G401 (cell line): ENCODE results near the gene CD80. TPM values are rescaled to one million over a fixed set of nuclear protein-coding genes. Genes with fewer than 3 reads are reported as not detected.

Experiments
- DNase-seq: peaks from one replicate; pipeline ENCODE4 v3.0.0-alpha.2; 2015; ENCODE audit warnings: low spot score
- in situ Hi-C: cut with HindIII; loops from 2 replicates; pipeline ENCODE4 v1.10.0; 2016; ENCODE audit warnings: low sequenced_read_pairs, mixed read lengths
- total RNA-seq: library from RNA; depleted of rRNA; stranded (reverse); fragments of >200 nt; shearing (Covaris generic); gene quantifications from 2 replicates; pipeline ENCODE4 v1.2.3, GENCODE V29; 2014; rRNA removed

CD80 gene
- total RNA-seq, 1 experiment from 2014 or later: not detected

GRCh38 chr3:119510690-119511089, 48.7 kb downstream of the CD80 start:
- no peak for DNase-seq
- in situ Hi-C loops: no loop called here

GRCh38 chr3:119508172-119508845, 51.1 kb downstream of the CD80 start:
- DNase-seq: no peak
- in situ Hi-C loops: no loop called here

DNA sequence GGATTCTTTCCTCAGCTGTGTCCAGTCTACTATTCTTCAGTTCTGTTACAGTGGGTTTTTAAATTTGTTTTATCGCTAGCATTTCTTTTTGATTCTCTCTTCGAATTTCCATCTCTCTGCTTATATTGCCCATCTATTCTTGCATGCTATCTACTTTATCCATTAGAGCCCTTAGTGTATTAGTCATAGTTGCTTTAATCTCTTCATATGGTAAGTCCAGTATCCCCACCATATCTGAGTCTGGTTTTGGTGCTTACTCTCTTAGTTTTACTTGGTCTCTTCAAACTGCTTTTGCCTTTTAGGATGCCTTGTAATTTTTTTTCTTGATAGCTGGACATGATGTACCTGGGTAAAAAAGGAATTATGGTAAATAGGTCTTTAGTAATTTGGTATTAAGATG, 52.0 kb downstream of the CD80 start:
- in situ Hi-C loops: no loop called here
- DNase-seq: no peak

DNA sequence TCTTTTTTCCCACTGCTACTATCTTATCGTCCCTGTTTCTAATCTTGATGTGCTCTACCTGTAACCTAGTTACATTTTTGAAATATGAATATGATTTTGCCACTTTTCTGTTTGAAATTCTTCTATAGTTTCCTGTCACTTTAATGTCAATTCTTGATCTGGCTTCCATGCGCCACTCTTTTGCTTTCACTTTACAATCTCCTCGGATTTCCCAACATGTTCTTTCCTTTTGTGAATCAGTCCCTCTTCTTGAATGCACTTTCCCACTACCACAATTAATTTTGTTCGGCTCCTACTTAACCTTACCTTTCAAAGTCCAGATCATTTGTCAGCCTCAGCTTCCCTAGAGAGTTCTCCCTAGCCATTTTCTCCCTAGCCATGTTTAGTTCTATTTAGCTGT, 52.8 kb downstream of the CD80 start:
- in situ Hi-C loops: no loop called here
- DNase-seq: no peak

GRCh38 chr3:119500901-119501300, 58.5 kb downstream of the CD80 start:
- DNase-seq: no peak
- in situ Hi-C loops: no loop called here

DNA sequence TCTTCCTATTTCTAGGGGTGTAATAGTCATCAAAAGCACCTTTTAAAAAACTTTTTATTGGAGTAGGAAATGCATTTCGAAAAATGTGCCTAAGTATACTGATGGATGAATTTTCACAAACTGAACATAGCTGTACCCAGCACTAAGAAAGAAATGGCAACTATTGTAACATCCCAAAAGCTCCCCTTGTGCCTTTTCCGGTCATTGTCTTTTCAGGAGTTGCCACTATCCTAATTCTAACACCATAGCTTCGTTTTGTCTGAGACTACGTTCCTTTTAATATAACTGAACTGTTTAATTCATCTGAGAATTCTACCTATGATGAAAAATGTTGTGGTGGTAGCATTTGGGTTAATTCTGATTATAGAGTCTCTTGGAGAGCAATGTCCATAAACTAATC, 59.1 kb downstream of the CD80 start:
- no peak for DNase-seq
- in situ Hi-C loops: no loop called here

DNA sequence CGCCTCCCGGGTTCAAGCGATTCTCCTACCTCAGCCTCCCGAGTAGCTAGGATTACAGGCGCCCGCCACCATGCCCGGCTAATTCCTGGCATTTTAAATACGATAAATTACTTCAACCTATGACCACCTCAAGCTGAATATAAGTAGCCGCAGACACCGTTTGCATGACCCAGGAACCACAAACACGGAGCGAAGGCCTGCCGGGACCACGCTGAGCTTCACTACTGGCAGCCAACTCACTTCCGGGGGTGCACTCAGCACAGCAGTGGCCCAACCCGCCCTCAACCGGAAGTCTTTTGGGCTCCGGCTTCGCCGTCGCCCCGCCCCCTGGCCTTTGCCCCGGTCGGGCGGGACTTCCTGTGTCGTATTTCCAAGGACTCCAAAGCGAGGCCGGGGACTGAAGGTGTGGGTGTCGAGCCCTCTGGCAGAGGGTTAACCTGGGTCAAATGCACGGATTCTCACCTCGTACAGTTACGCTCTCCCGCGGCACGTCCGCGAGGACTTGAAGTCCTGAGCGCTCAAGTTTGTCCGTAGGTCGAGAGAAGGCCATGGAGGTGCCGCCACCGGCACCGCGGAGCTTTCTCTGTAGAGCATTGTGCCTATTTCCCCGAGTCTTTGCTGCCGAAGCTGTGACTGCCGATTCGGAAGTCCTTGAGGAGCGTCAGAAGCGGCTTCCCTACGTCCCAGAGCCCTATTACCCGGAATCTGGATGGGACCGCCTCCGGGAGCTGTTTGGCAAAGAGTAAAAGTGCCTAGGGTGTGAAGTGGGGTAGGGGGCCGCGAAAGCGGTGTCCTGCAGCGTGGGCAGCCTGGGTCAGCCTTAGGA, 61.0 kb downstream of the CD80 start, which contains the start of gene TIMMDC1:
Gene TIMMDC1 (plus strand): TSS at position 362 of the 826 bp plus-strand sequence. CDS start 187 bp downstream, at position 549.
- peak; percentile 98 for DNase-seq
- in situ Hi-C loops: no loop called here

GRCh38 chr3:119497820-119498185, 61.6 kb downstream of the CD80 start:
- peak; percentile 44 for DNase-seq
- in situ Hi-C loops: no loop called here

DNA sequence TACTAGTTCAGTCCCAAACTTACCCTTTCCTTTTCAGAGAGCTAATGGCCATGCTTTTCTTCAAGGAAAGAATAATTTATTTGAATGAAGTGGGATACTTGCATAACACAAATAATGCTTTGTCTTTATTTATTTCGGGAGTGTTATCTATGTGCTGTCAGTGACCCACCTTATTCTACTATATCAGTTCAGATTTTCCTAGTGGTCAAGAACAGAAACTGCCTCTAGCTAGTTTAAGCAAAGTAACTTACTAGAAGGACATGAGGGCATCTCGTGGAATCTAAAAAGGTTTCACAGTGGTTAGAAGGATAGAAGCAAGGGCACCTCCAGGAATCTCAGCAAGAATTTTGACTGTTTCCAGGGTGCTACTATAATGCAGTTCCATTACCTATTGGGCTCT, 64.8 kb downstream of the CD80 start:
- in situ Hi-C loops: no loop called here
- DNase-seq: no peak

- in situ Hi-C loops: no loop called here
- no peak for DNase-seq
These were observed 66.6 kb downstream of the CD80 start for GRCh38 chr3:119492810-119493209.

DNA sequence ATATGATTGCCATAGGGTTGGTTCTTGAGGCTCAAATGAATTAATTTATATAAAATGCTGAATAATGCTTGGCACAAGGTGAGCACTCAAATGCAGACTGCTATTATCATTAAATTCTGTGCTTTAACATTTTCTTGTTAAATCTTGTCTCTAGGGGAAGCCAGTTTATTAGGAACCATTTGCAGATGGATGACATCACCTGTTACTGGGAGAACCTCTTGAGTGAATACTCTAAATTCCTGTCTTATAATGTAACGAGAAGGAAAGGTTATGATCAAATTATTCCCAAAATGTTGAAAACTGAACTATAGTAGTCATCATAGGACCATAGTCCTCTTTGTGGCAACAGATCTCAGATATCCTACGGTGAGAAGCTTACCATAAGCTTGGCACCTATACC, 67.3 kb downstream of the CD80 start:
- no peak for DNase-seq
- in situ Hi-C loops: no loop called here

GRCh38 chr3:119490153-119490552, 69.3 kb downstream of the CD80 start:
- DNase-seq: no peak
- in situ Hi-C loops: no loop called here

DNA sequence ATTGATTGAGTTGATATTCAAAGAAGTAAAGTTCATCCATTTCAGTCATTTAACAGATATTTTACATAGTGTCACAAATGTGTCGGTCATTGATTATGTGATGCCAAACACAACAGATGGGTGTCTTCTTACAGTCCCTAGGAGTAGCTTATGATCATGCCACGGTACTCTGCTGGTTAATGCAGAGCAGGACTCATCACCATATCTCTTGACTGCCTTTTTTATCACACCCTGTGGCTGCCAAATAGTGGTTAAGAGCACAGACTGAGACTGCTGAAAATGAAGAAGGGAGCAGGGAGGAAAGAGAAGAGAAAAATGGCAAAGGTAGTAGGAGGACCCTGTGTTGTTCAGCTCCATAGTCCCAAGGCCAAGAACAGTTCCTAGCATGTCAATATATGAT, 73.9 kb downstream of the CD80 start:
- DNase-seq: no peak
- in situ Hi-C loops: no loop called here

GRCh38 chr3:119483101-119483500, 76.3 kb downstream of the CD80 start:
- no peak for DNase-seq
- in situ Hi-C loops: no loop called here

DNA sequence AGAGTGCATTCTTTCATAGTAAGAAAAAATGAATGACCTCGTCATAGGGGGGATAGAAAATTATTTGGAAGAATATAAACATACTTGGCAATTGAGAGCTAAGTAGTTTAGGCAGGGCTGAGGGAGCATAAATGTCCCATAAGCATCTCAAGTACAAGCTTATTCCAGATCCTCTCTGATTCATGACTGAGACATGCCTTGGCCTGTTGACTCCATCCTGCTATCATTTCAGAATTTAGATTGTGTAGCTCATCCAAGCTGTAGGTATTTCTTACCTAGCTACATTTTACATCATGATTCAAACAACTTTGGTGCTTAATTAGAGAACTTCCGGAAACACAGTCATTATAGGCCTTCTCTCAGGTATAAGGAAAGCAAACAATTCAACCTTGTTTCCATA, 78.3 kb downstream of the CD80 start:
- in situ Hi-C loops: no loop called here
- no peak for DNase-seq

Other genes with a start within 250 kb of the CD80 start
- gene TMEM39A, start 96.0 kb downstream of the CD80 start, total RNA-seq: 26.6 and 31.2 TPM in 2 replicates
- gene POGLUT1, start 90.7 kb downstream of the CD80 start, total RNA-seq: 5.5 and 31.4 TPM in 2 replicates
- gene TIMMDC1, start 61.1 kb downstream of the CD80 start, total RNA-seq: 62.2 and 69.2 TPM in 2 replicates
- gene ADPRH, start 19.9 kb upstream of the CD80 start, total RNA-seq: not detected in 2 replicates
- gene PLA1A, start 38.3 kb upstream of the CD80 start, total RNA-seq: not detected in 2 replicates
- 0.06 TPM in 1 of 2 replicates, not detected in the other for gene POPDC2, start 101.0 kb upstream of the CD80 start, total RNA-seq
- 4.2 and 5.0 TPM in 2 replicates for gene COX17, start 117.8 kb upstream of the CD80 start, total RNA-seq
- gene CFAP91, start 143.4 kb upstream of the CD80 start, total RNA-seq: not detected in 2 replicates
- gene NR1I2, start 222.5 kb upstream of the CD80 start, total RNA-seq: not detected in 2 replicates